Upper lobe of left lung (tissue), 6 donors: ENCODE results near the gene GRIK3. TPM values are rescaled to one million over a fixed set of nuclear protein-coding genes. Genes with fewer than 3 reads are reported as not detected.

ENCODE experiments used
- ATAC-seq, 2 donors: fragments of 200-7000 bp; cut with Tn5 transposase; one replicate each; pipeline ENCODE4 v1.9.1; 2022; ENCODE audit warnings: mild to moderate bottlenecking in 2 of 2, moderate library complexity in 2 of 2; ENCODE audit not compliant: low FRiP score in 2 of 2
- DNase-seq, 2 donors: peaks; one replicate each; pipeline ENCODE4 v3.0.0-alpha.2; 2019 to 2020
- H3K27ac ChIP-seq, 4 donors: fragments of 200-600 bp; sonication (generic); one replicate each; pipeline ENCODE4 v1.5.1; 2016 to 2019
- H3K27me3 ChIP-seq, 4 donors: fragments of 200-600 bp; sonication (generic); one replicate each; pipeline ENCODE4 v1.5.1; 2017 to 2019
- H3K36me3 ChIP-seq, 4 donors: fragments of 200-600 bp; sonication (generic); one replicate each; pipeline ENCODE4 v1.5.1; 2016 to 2019
- H3K4me1 ChIP-seq, 4 donors: fragments of 200-600 bp; sonication (generic); one replicate each; pipeline ENCODE4 v1.5.1; 2018 to 2019
- H3K4me3 ChIP-seq, 4 donors: fragments of 200-600 bp; sonication (generic); one replicate each; pipeline ENCODE4 v1.5.1; 2017 to 2019; ENCODE audit warnings: mild to moderate bottlenecking in 2 of 4, moderate library complexity in 1 of 4
- H3K9me3 ChIP-seq, 4 donors: fragments of 200-600 bp; sonication (generic); one replicate each; pipeline ENCODE4 v1.5.1; 2018 to 2019
- CTCF ChIP-seq, 6 experiments: fragments of 450-650 bp in 4 of 6; fragments of 200-600 bp in 2 of 6; sonication (generic) in 2 of 6; IDR thresholded peaks; one replicate each; pipeline ENCODE4 v1.5.1; 2016 to 2019; ENCODE audit warnings: antibody characterized with exemption in 6 of 6
- EP300 ChIP-seq, 4 donors: sonication (generic); formaldehyde crosslinking; IDR thresholded peaks; one replicate each; pipeline ENCODE4 v1.5.1; 2017; ENCODE audit warnings: antibody characterized with exemption in 4 of 4, control low read depth in 2 of 4
- POLR2A ChIP-seq, 4 donors: fragments of 450-650 bp; IDR thresholded peaks; one replicate each; pipeline ENCODE4 v1.5.1; 2016 to 2017; ENCODE audit warnings: antibody characterized with exemption in 4 of 4, mild to moderate bottlenecking in 2 of 4
- POLR2AphosphoS5 ChIP-seq, 2 donors: sonication (generic); formaldehyde crosslinking; IDR thresholded peaks; one replicate each; pipeline ENCODE4 v1.5.1; 2017; ENCODE audit warnings: antibody characterized with exemption in 2 of 2
- WGBS, 2 donors: methylation state at CpG; one replicate each; pipeline ENCODE4 v1.1.5; 2017 to 2018; 5-methylcytosine and 5-hydroxymethylcytosine counted together
- total RNA-seq, 6 donors: library from RNA; depleted of rRNA in 4 of 6; stranded (reverse); fragments of >200 nt in 4 of 6; gene quantifications; one replicate each; pipeline versions ENCODE4 v1.1.0 to v1.2.1, GENCODE V29; 2016 to 2021
- donor health status: DM: no; HTN: no; CAD: no; lungs with moderate emphysema.
- donor health status: DM: no; HTN: yes; CAD: no; lungs with severe emphysema.

The GRIK3 gene
- total RNA-seq, 6 donors from 2014 or later = 0.10 to 0.22 TPM; not detected in 4

DNA sequence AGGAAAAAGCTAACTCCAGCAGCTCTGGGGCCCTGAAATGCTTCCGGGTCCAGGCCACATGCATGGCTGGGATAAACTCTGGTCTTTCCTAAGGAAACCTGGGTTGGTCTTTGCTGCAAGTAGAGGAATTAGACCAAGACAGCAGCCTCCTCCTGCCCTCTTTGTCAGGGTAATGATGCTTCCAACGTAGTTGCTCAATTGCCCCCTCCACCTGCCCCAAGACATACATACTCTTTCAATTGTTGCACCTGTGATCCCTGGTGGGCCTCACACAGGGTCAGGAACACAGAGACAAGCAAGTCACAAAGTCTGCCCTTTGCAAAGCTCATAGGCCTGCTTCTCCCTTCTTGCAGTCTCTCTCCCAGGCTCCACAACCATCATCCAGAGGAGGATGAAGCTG, 41.9 kb upstream of the GRIK3 start:
- Histone ChIP-seq H3K4me3 (no peak overlapping the region), H3K27me3 (no peaks in the 10 kb centered on the region), H3K4me1 (no peaks in the 10 kb centered on the region), H3K9me3 (no peaks in the 10 kb centered on the region), H3K36me3 (no peaks in the 10 kb centered on the region), H3K27ac (no peak overlapping the region)
- no peak for DNase-seq
- TF ChIP-seq CTCF (IDR thresholded peaks at IDR 0.05) = no peak
- TF ChIP-seq POLR2A (IDR thresholded peaks at IDR 0.05) = no peak
- TF ChIP-seq POLR2AphosphoS5 (IDR thresholded peaks at IDR 0.05) = no peak
- no peak for TF ChIP-seq EP300 (IDR thresholded peaks at IDR 0.05)
- 78 to 100% methylated on average over 1 to 2 of the region's 2 CpGs for WGBS, 2 donors
- no peak for ATAC-seq

DNA sequence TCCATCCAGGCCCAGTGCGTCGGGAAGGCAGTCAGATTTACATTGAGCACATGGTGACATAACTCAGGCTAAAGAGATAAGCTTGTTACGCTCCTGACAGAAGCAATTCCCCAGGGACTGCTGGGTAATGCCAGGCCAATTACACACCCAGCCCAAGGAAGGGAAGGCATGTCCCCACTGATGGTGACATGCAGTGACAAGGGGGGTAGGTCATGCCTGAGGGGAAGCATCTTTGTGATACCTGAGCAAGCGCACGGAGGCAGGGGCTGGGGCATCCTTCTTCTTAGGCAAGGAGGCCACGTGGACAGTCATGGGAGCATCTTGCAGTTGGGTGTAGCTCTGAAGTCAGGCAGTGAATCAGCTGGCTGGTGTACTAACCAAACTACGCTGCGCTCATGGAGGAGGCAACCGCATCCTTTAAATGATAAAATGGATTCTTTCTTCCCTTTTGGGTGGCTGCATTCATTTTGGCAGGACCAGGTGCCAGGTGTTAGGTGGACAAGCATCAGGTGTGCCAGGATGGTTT, 39.6 kb upstream of the GRIK3 start:
- H3K27ac ChIP-seq = no peak overlapping the region
- ATAC-seq (no peak), DNase-seq (no peak)
- H3K9me3 ChIP-seq = no peaks in the 10 kb centered on the region
- WGBS, 2 donors = 70 to 87% methylated on average over 6 to 9 of the region's 9 CpGs
- peaks cover 0 to 9% (median 4%) of the 10 kb centered on the region in 4 donors for H3K4me1 ChIP-seq
- no peaks in the 10 kb centered on the region for H3K36me3 ChIP-seq
- H3K27me3 ChIP-seq = no peaks in the 10 kb centered on the region
- no peak overlapping the region for H3K4me3 ChIP-seq
- TF ChIP-seq EP300 (IDR thresholded peaks at IDR 0.05) (no peak), POLR2AphosphoS5 (IDR thresholded peaks at IDR 0.05) (no peak), CTCF (IDR thresholded peaks at IDR 0.05) (no peak)

GRCh38 chr1:37073152-37073853, 39.0 kb upstream of the GRIK3 start:
- TF ChIP-seq CTCF (IDR thresholded peaks at IDR 0.05) (no peak), POLR2AphosphoS5 (IDR thresholded peaks at IDR 0.05) (no peak), POLR2A (IDR thresholded peaks at IDR 0.05) (no peak), EP300 (IDR thresholded peaks at IDR 0.05) (no peak)
- 60 to 76% methylated on average over 9 of the region's 9 CpGs for WGBS, 2 donors
- H3K27me3 ChIP-seq = no peaks in the 10 kb centered on the region
- ATAC-seq (no peak), DNase-seq (no peak)
- H3K36me3 ChIP-seq = no peaks in the 10 kb centered on the region
- no peak overlapping the region for H3K27ac ChIP-seq
- H3K4me3 ChIP-seq = no peak overlapping the region
- peaks cover 0 to 13% (median 6%) of the 10 kb centered on the region in 4 donors for H3K4me1 ChIP-seq
- no peaks in the 10 kb centered on the region for H3K9me3 ChIP-seq

- H3K4me3 ChIP-seq = no peak overlapping the region
- peaks cover 0 to 15% (median 7%) of the 10 kb centered on the region in 4 donors for H3K4me1 ChIP-seq
- no peaks in the 10 kb centered on the region for H3K9me3 ChIP-seq
- H3K27me3 ChIP-seq = no peaks in the 10 kb centered on the region
- DNase-seq (no peak), ATAC-seq (no peak)
- 62% methylated on average over 5 to 7 of the region's 7 CpGs for WGBS, 2 donors
- TF ChIP-seq POLR2AphosphoS5 (IDR thresholded peaks at IDR 0.05) (no peak), POLR2A (IDR thresholded peaks at IDR 0.05) (no peak), CTCF (IDR thresholded peaks at IDR 0.05) (no peak), EP300 (IDR thresholded peaks at IDR 0.05) (no peak)
- no peaks in the 10 kb centered on the region for H3K36me3 ChIP-seq
- H3K27ac ChIP-seq = no peak overlapping the region
Measured at GRCh38 chr1:37071829-37072228, 37.5 kb upstream of the GRIK3 start.

DNA sequence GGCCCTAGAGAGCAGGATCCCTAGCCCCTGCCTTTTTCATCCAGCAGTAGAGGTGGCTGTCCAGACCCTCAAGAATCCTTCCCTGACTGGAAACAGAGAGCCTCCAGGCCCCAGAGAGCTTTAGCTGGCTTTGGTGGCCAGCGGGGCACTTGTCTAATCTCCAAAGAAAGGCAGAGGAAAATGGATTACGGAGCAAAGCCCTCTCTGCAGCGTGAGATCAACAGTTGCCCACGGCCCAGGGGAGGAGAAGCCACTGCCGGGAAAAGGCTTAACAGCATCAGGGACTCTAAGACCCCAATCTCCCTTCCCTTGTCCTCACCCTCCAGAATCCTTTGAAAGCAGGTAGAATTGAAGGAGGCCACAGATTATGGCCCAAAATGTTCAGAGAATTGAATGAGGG, 35.8 kb upstream of the GRIK3 start:
- Histone ChIP-seq H3K4me1 (peaks cover 0 to 15% (median 7%) of the 10 kb centered on the region in 4 donors), H3K4me3 (no peak overlapping the region), H3K27ac (no peak overlapping the region), H3K9me3 (no peaks in the 10 kb centered on the region), H3K27me3 (no peaks in the 10 kb centered on the region), H3K36me3 (no peaks in the 10 kb centered on the region)
- WGBS, 2 donors = 70 to 79% methylated on average over 4 to 5 of the region's 5 CpGs
- TF ChIP-seq CTCF (IDR thresholded peaks at IDR 0.05) (no peak), POLR2AphosphoS5 (IDR thresholded peaks at IDR 0.05) (no peak), POLR2A (IDR thresholded peaks at IDR 0.05) (no peak), EP300 (IDR thresholded peaks at IDR 0.05) (no peak)
- ATAC-seq (no peak), DNase-seq (no peak)
